GM12864 (cell line): ENCODE data around the gene GNAS-AS1.

Experiments
- DNase-seq: peaks from one replicate; pipeline ENCODE4 v3.0.0-alpha.2; 2011; ENCODE audit warnings: low read depth
- H3K4me3 ChIP-seq: 2 replicates; pipeline ENCODE4 v1.5.1; 2011; ENCODE audit warnings: mild to moderate bottlenecking, low read depth, low read length, control low read depth
- CTCF ChIP-seq: IDR thresholded peaks from 2 replicates; pipeline ENCODE4 v1.5.1; 2011; ENCODE audit warnings: low read depth, mild to moderate bottlenecking, moderate library complexity, low read length, control low read depth, inconsistent platforms; ENCODE audit errors: missing control alignments

Gene GNAS-AS1

GRCh38 chr20:58895448-58896180 lies 44.9 kb upstream of the GNAS-AS1 start:
- H3K4me3 ChIP-seq = no peak overlapping the region
- no peak for TF ChIP-seq CTCF
- no peak for DNase-seq

- DNase-seq = no peak
- H3K4me3 ChIP-seq = peak overlapping the region; percentile 79; the same call in 1 of the 2 replicates
- no peak for TF ChIP-seq CTCF
Observed at GRCh38 chr20:58894652-58895447, 44.1 kb upstream of the GNAS-AS1 start.

GRCh38 chr20:58893355-58894120 lies 42.8 kb upstream of the GNAS-AS1 start:
- no peak for DNase-seq

GRCh38 chr20:58892932-58893224 lies 42.2 kb upstream of the GNAS-AS1 start:
- no peak for TF ChIP-seq CTCF
- peak overlapping the region; percentile 79 for H3K4me3 ChIP-seq
- no peak for DNase-seq

More at GRCh38 chr20:58893355-58894120, 42.8 kb upstream of the GNAS-AS1 start:
- no peak for TF ChIP-seq CTCF
- H3K4me3 ChIP-seq = peak overlapping the region; percentile 79

- peak overlapping the region; percentile 79 for H3K4me3 ChIP-seq
- DNase-seq = no peak
- TF ChIP-seq CTCF = peak; percentile 28
Observed at GRCh38 chr20:58892141-58892931, 41.6 kb upstream of the GNAS-AS1 start.

GRCh38 chr20:58891718-58892140 lies 41.0 kb upstream of the GNAS-AS1 start:
- peak overlapping the region; percentile 79 for H3K4me3 ChIP-seq
- TF ChIP-seq CTCF = no peak
- no peak for DNase-seq
